PC-3 (cell line): ENCODE results near the gene CHIA. TPM values are rescaled to one million over a fixed set of nuclear protein-coding genes. Genes with fewer than 3 reads are reported as not detected.

Experiments used
- ATAC-seq: fragments of 200-7000 bp; cut with Tn5 transposase; 2 replicates; pipeline ENCODE4 v1.9.1; 2020; ENCODE audit warnings: mild to moderate bottlenecking, moderate library complexity
- BruUV-seq: library from RNA; stranded (reverse); fragments of 400-500 nt; replicated peaks from 2 replicates; lab custom pipeline; 2021; lab: Mats Ljungman, UMichigan
- CTCF ChIA-PET: fragments of 300-600 bp; sonication (Branson Sonifier 250); formaldehyde crosslinking; loops from one replicate; lab custom pipeline; 2022; ENCODE audit warnings: antibody characterized with exemption; lab: Charles Lee
- POLR2A ChIA-PET: fragments of 300-600 bp; sonication (Branson Sonifier 250); formaldehyde crosslinking; loops from one replicate; lab custom pipeline; 2022; ENCODE audit warnings: antibody characterized with exemption; ENCODE audit not compliant: unreplicated experiment; lab: Charles Lee
- DNase-seq: peaks from one replicate; pipeline ENCODE4 v3.0.0-alpha.2; 2015
- H2AFZ ChIP-seq: fragments of 300-600 bp; sonication (generic); 2 replicates; pipeline ENCODE4 v1.6.0; 2016; ENCODE audit warnings: antibody characterized with exemption, low read length
- H3F3A ChIP-seq: fragments of 300-600 bp; sonication (generic); one replicate; pipeline ENCODE4 v1.6.0; 2017; ENCODE audit warnings: antibody characterized with exemption, low read length, control low read depth, mild to moderate bottlenecking; ENCODE audit not compliant: unreplicated experiment
- H3K27ac ChIP-seq: fragments of 300-600 bp; sonication (generic); 2 replicates; pipeline ENCODE4 v1.5.1; 2016; ENCODE audit warnings: mild to moderate bottlenecking, low read length
- H3K27me3 ChIP-seq: fragments of 300-600 bp; sonication (generic); 2 replicates; pipeline ENCODE4 v1.6.1; 2016; ENCODE audit warnings: low read length, mixed read lengths
- H3K36me3 ChIP-seq: fragments of 300-600 bp; sonication (generic); 2 replicates; pipeline ENCODE4 v1.6.1; 2016; ENCODE audit warnings: low read depth, mixed run types, low read length, mixed read lengths
- H3K4me1 ChIP-seq: fragments of 300-600 bp; sonication (generic); 2 replicates; pipeline ENCODE4 v1.5.1; 2016; ENCODE audit warnings: low read length; ENCODE audit not compliant: insufficient read depth
- H3K4me2 ChIP-seq: fragments of 300-600 bp; sonication (generic); 2 replicates; pipeline ENCODE4 v1.6.0; 2016; ENCODE audit warnings: low read length
- H3K4me3 ChIP-seq: fragments of 300-600 bp; sonication (generic); 2 replicates; pipeline ENCODE4 v1.5.1; 2016; ENCODE audit warnings: mild to moderate bottlenecking, low read length, mixed read lengths
- H3K79me2 ChIP-seq: fragments of 300-600 bp; sonication (generic); 2 replicates; pipeline ENCODE4 v1.6.1; 2017; ENCODE audit warnings: low read length, mixed read lengths
- H3K9ac ChIP-seq: fragments of 300-600 bp; sonication (generic); 2 replicates; pipeline ENCODE4 v1.6.0; 2016; ENCODE audit warnings: mild to moderate bottlenecking, low read length
- H3K9me2 ChIP-seq: fragments of 300-600 bp; sonication (generic); replicated peaks from 2 replicates; pipeline ENCODE4 v1.6.1; 2016; ENCODE audit warnings: mixed run types, low read length, mixed read lengths
- H3K9me3 ChIP-seq: fragments of 300-600 bp; sonication (generic); 2 replicates; pipeline ENCODE4 v1.6.1; 2016; ENCODE audit warnings: low read length, mixed read lengths
- H4K20me1 ChIP-seq: fragments of 300-600 bp; sonication (generic); 2 replicates; pipeline ENCODE4 v1.6.1; 2016; ENCODE audit warnings: low read length, mixed read lengths
- EZH2 ChIP-seq: fragments of 300-600 bp; sonication (generic); IDR thresholded peaks from one replicate; pipeline ENCODE4 v1.6.1; 2017; ENCODE audit warnings: antibody characterized with exemption, mild to moderate bottlenecking, low read length; ENCODE audit not compliant: unreplicated experiment
- EZH2phosphoT487 ChIP-seq: fragments of 300-600 bp; sonication (generic); IDR thresholded peaks from 2 replicates; pipeline ENCODE4 v1.6.1; 2018; ENCODE audit warnings: mild to moderate bottlenecking, antibody characterized with exemption, low read length, borderline replicate concordance
- intact Hi-C: fragments of 100-400 bp; cut with micrococcal nuclease; formaldehyde crosslinking; loops from 2 replicates; pipeline ENCODE4 v1.9.0; 2023
- total RNA-seq: library from RNA; depleted of rRNA; stranded (reverse); fragments of >200 nt; gene quantifications from 2 replicates; pipeline ENCODE4 v1.2.3, GENCODE V29; 2014
- TF ChIP-seq, protein P1 (sequence below): fragments of 300-600 bp; sonication (generic); conservative IDR thresholded peaks from 2 replicates; pipeline ENCODE4 v1.5.1; 2017; ENCODE audit warnings: antibody characterized with exemption, low read depth, mild to moderate bottlenecking, low read length

Gene CHIA
- total RNA-seq, 1 experiment from 2014 or later: not detected

- Histone ChIP-seq H4K20me1 (no peaks in the 10 kb centered on the region), H3K9me2 (no peaks in the 10 kb centered on the region), H3K9ac (peak overlapping the region; percentile 48), H3K79me2 (no peaks in the 10 kb centered on the region), H3K36me3 (no peaks in the 10 kb centered on the region), H3K27ac (no peak overlapping the region), H3F3A (no peaks in the 10 kb centered on the region), H3K9me3 (no peaks in the 10 kb centered on the region), H3K27me3 (no peaks in the 10 kb centered on the region), H2AFZ (peak overlapping the region; percentile 97), H3K4me1 (peaks cover 5% of the 10 kb centered on the region; the same call in 1 of the 2 replicates), H3K4me3 (peak overlapping the region; percentile 74), H3K4me2 (peak overlapping the region; percentile 97)
- DNase-seq: peak; percentile 72
- intact Hi-C loops: loop anchor here (5.0 kb wide), 1 partner anchor 56 kb away; no protein-coding TSS in a partner anchor
- TF ChIP-seq EZH2: no peak
- TF ChIP-seq, protein P1, sequence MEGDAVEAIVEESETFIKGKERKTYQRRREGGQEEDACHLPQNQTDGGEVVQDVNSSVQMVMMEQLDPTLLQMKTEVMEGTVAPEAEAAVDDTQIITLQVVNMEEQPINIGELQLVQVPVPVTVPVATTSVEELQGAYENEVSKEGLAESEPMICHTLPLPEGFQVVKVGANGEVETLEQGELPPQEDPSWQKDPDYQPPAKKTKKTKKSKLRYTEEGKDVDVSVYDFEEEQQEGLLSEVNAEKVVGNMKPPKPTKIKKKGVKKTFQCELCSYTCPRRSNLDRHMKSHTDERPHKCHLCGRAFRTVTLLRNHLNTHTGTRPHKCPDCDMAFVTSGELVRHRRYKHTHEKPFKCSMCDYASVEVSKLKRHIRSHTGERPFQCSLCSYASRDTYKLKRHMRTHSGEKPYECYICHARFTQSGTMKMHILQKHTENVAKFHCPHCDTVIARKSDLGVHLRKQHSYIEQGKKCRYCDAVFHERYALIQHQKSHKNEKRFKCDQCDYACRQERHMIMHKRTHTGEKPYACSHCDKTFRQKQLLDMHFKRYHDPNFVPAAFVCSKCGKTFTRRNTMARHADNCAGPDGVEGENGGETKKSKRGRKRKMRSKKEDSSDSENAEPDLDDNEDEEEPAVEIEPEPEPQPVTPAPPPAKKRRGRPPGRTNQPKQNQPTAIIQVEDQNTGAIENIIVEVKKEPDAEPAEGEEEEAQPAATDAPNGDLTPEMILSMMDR: peak; percentile 30; the same call in 1 of the 2 replicates
- no peak for TF ChIP-seq EZH2phosphoT487
- ATAC-seq: peak; percentile 89
- ChIA-PET POLR2A (no interaction called here), CTCF (interaction anchor here (0.6 kb wide), 1 partner anchor 53 kb away, joined by 3 read pairs; no protein-coding TSS in a partner anchor)
- no TSS peak for BruUV-seq
These were observed 55.6 kb downstream of the CHIA start for GRCh38 chr1:111346089-111346885.

- Histone ChIP-seq H3K4me3 (peak overlapping the region; percentile 74; the same call in 1 of the 2 replicates), H3K9me2 (no peaks in the 10 kb centered on the region), H3K4me1 (peaks cover 5% of the 10 kb centered on the region; the same call in 1 of the 2 replicates), H3K36me3 (no peaks in the 10 kb centered on the region), H3K27ac (no peak overlapping the region), H3K27me3 (no peaks in the 10 kb centered on the region), H3K9ac (no peak overlapping the region), H3F3A (no peaks in the 10 kb centered on the region), H3K9me3 (no peaks in the 10 kb centered on the region), H4K20me1 (no peaks in the 10 kb centered on the region), H3K79me2 (no peaks in the 10 kb centered on the region), H3K4me2 (peak overlapping the region; percentile 97), H2AFZ (peak overlapping the region; percentile 97)
- DNase-seq: no peak
- TF ChIP-seq EZH2: no peak
- no peak for TF ChIP-seq EZH2phosphoT487
- TF ChIP-seq, protein P1: no peak
- ATAC-seq: no peak
- no TSS peak for BruUV-seq
- intact Hi-C loops: loop anchor here (5.0 kb wide), 1 partner anchor 55 kb away; no protein-coding TSS in a partner anchor
- ChIA-PET CTCF (no interaction called here), POLR2A (no interaction called here)
These were observed 56.4 kb downstream of the CHIA start for GRCh38 chr1:111347026-111347425.

GRCh38 chr1:111351700-111352099, 61.0 kb downstream of the CHIA start:
- Histone ChIP-seq H3K79me2 (no peaks in the 10 kb centered on the region), H3K9ac (no peak overlapping the region)

More at GRCh38 chr1:111351700-111352099, 61.0 kb downstream of the CHIA start:
- no peak for TF ChIP-seq EZH2phosphoT487
- TF ChIP-seq EZH2: no peak
- TF ChIP-seq, protein P1: no peak
- no peaks in the 10 kb centered on the region for H3F3A ChIP-seq
- H3K36me3 ChIP-seq: no peaks in the 10 kb centered on the region
- no peaks in the 10 kb centered on the region for H4K20me1 ChIP-seq
- POLR2A ChIA-PET: no interaction called here
- DNase-seq (no peak), ATAC-seq (no peak)
- intact Hi-C loops: no loop called here
- 0 out of 2 replicates have a peak, but pooled peaks cover 5% of the 10 kb centered on the region for H3K27me3 ChIP-seq
- H3K4me3 ChIP-seq: no peak overlapping the region
- H3K9me2 ChIP-seq: no peaks in the 10 kb centered on the region
- H3K9me3 ChIP-seq: no peaks in the 10 kb centered on the region
- no peak overlapping the region for H3K4me2 ChIP-seq
- H3K4me1 ChIP-seq: peaks cover 7% of the 10 kb centered on the region; the same call in 1 of the 2 replicates
- CTCF ChIA-PET: no interaction called here
- no TSS peak for BruUV-seq
- no peak overlapping the region for H2AFZ ChIP-seq
- no peak overlapping the region for H3K27ac ChIP-seq
